GM21447 (cell line): Measurements from ENCODE around the gene KRTAP1-1.
"Not testable (repeated sequence)": the region's sequence is repeated elsewhere in the genome, so short reads cannot be mapped to it uniquely, and the experiment has no call there.

Experiments
- ATAC-seq: cut with Tn5 transposase; IDR thresholded peaks from one replicate; pipeline ENCODE4 v1.9.1; 2021; ENCODE audit not compliant: unreplicated experiment

Gene KRTAP1-1

GRCh38 chr17:41013181-41013580 is 28.1 kb downstream of the KRTAP1-1 start:
- ATAC-seq = no peak

GRCh38 chr17:41012326-41013120 is 28.7 kb downstream of the KRTAP1-1 start:
- no peak for ATAC-seq

GRCh38 chr17:41010441-41010840 is 30.8 kb downstream of the KRTAP1-1 start:
- no peak for ATAC-seq

GRCh38 chr17:41009936-41010335 is 31.3 kb downstream of the KRTAP1-1 start:
- no peak for ATAC-seq

GRCh38 chr17:41009301-41009760 is 31.9 kb downstream of the KRTAP1-1 start:
- ATAC-seq = no peak

GRCh38 chr17:41008811-41009210 is 32.4 kb downstream of the KRTAP1-1 start, which contains the start of gene KRTAP3-1:
TSS of gene KRTAP3-1 (minus strand) at chr17:41009128. CDS start at chr17:41009074, 54 bp downstream.
- ATAC-seq = no peak

- no peak for ATAC-seq
Observed at GRCh38 chr17:41004397-41004796, 36.9 kb downstream of the KRTAP1-1 start.

- ATAC-seq = no peak
Observed at GRCh38 chr17:41003926-41004325, 37.3 kb downstream of the KRTAP1-1 start.

GRCh38 chr17:41002814-41003213 is 38.4 kb downstream of the KRTAP1-1 start:
- no peak for ATAC-seq

- no peak for ATAC-seq
Observed at GRCh38 chr17:41001795-41002194, 39.5 kb downstream of the KRTAP1-1 start.

GRCh38 chr17:40999563-40999962 is 41.7 kb downstream of the KRTAP1-1 start, which contains the start of gene KRTAP3-2:
TSS of gene KRTAP3-2 (minus strand) at chr17:40999906. CDS start at chr17:40999853, 53 bp downstream.
- not testable (repeated sequence) for ATAC-seq

- ATAC-seq = no peak
Observed at GRCh38 chr17:40997361-40997760, 43.9 kb downstream of the KRTAP1-1 start.

- ATAC-seq = no peak
Observed at GRCh38 chr17:40996829-40997228, 44.4 kb downstream of the KRTAP1-1 start.

- no peak for ATAC-seq
Observed at GRCh38 chr17:40995116-40995515, 46.1 kb downstream of the KRTAP1-1 start.

- no peak for ATAC-seq
Observed at GRCh38 chr17:40993839-40994238, 47.4 kb downstream of the KRTAP1-1 start, which contains the start of gene KRTAP3-3. TSS of gene KRTAP3-3 (minus strand) at chr17:40994164. CDS start at chr17:40994097, 67 bp downstream.

- ATAC-seq = no peak
Observed at GRCh38 chr17:40993084-40993483, 48.2 kb downstream of the KRTAP1-1 start.

GRCh38 chr17:40992666-40993065 is 48.6 kb downstream of the KRTAP1-1 start:
- no peak for ATAC-seq
